Measurements from ENCODE around the gene CYP19A1. TPM values are rescaled to one million over a fixed set of nuclear protein-coding genes. Genes with fewer than 3 reads are reported as not detected.

CYP19A1 gene
- total and polyA plus RNA-seq, 4 donors = 0.03 to 124 (median 0.50) TPM; not detected in 1

DNA sequence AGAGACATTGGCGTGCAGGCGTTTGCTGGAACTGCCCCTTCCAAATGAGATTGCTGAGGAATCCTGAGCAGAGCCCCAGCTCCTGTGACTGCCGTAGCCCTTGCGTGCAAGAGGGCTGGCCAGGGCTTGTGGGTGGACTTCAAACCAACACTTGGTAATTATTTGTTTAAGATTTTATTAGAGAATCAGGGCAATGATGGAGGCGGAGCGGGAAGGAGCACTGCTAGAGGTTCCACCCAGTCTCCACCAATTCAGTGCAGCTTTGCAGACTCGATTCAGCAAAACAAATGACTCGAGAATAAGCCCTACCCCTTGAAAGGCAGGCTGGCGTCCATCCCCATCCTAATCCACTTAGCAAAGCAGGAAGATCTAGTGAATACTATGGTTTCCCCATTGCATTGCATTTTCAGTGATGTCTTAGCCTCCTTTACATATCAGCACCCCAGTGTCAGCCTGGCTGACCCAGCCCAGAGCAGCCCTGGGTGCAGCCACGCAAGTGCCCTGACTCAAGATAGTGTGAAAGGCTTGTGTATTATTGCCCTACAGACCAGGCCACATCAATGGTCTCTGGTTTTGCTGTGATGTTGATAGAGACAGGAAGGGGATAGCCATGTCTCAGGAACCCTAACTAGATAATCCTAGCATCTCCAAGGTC lies 29.1 kb upstream of the CYP19A1 start:
- WGBS = 89% methylated on average over 10 of the region's 10 CpGs

More for the DNA sequence above, 29.1 kb upstream of the CYP19A1 start:
- H3K9me3 ChIP-seq (ENCODE audit: control insufficient read depth in 4 of 4, low read length in 3 of 4) = no peaks in the 10 kb centered on the region
- H3K27me3 ChIP-seq (ENCODE audit: control insufficient read depth in 4 of 4, insufficient read depth in 4 of 4, low read length in 3 of 4) = peaks cover 0 to 3% (median 0%) of the 10 kb centered on the region in 4 donors
- TF ChIP-seq ZBTB33 (IDR thresholded peaks at IDR 0.05) (no peak), REST (IDR thresholded peaks at IDR 0.05) (no peak), RAD21 (IDR thresholded peaks at IDR 0.05) (no peak), RXRA (IDR thresholded peaks at IDR 0.05) (no peak), MAX (IDR thresholded peaks at IDR 0.05) (no peak), CTCF (IDR thresholded peaks at IDR 0.05; ENCODE audit: low read depth, low read length, missing input control) (no peak), JUND (IDR thresholded peaks at IDR 0.05) (no peak), YY1 (IDR thresholded peaks at IDR 0.05) (no peak), FOXA2 (IDR thresholded peaks at IDR 0.05) (no peak), FOXA1 (IDR thresholded peaks at IDR 0.05) (no peak), GABPA (IDR thresholded peaks at IDR 0.05 in 1 of 2, conservative IDR thresholded peaks at IDR 0.05 in 1 of 2) (no peak), ATF3 (IDR thresholded peaks at IDR 0.05) (no peak), SP1 (IDR thresholded peaks at IDR 0.05) (no peak), HNF4A (conservative IDR thresholded peaks at IDR 0.05) (no peak), EGR1 (IDR thresholded peaks at IDR 0.05; ENCODE audit: low read depth in 2 of 2) (no peak), TAF1 (conservative IDR thresholded peaks at IDR 0.05) (no peak), NR2F2 (IDR thresholded peaks at IDR 0.05) (no peak)
- no peak overlapping the region for H3K9ac ChIP-seq (ENCODE audit: low read depth in 1 of 2, low read length in 2 of 2)
- H3K36me3 ChIP-seq (ENCODE audit: control insufficient read depth in 4 of 4, insufficient read depth in 3 of 4, low read depth in 1 of 4, low read length in 3 of 4) = no peaks in the 10 kb centered on the region
- no peak overlapping the region for H3K4me3 ChIP-seq (ENCODE audit: low read depth in 1 of 3, low read length in 3 of 3)
- no peak for DNase-seq (ENCODE audit: low spot score)
- H3K4me1 ChIP-seq (ENCODE audit: control insufficient read depth in 4 of 4, insufficient read depth in 4 of 4, low read length in 3 of 4) = no peaks in the 10 kb centered on the region
- H3K27ac ChIP-seq (ENCODE audit: low read depth in 1 of 2, low read length in 2 of 2) = no peak overlapping the region
